A549 (cell line): Measurements from ENCODE around the gene SMIM35. TPM values are rescaled to one million over a fixed set of nuclear protein-coding genes. Genes with fewer than 3 reads are reported as not detected.

Experiments
- ATAC-seq, 2 experiments: fragments of 200-7000 bp in 1 of 2; fragments of >200 bp in 1 of 2; cut with Nextera tagmentation in 1 of 2; cut with Tn5 transposase in 1 of 2; 3 replicates each; pipeline versions ENCODE4 v1.8.0 to v1.9.1; 2018 to 2020; ENCODE audit warnings: mild to moderate bottlenecking in 1 of 2, moderate library complexity in 1 of 2
- CTCF ChIA-PET: fragments of 300-600 bp; sonication (Branson Sonifier 250); formaldehyde crosslinking; extraction: SDS; loops from one replicate; lab custom pipeline; 2021; ENCODE audit warnings: antibody characterized with exemption, inconsistent platforms; lab: Yijun Ruan, JAX
- POLR2A ChIA-PET: fragments of 350-600 bp; formaldehyde crosslinking; extraction: SDS; loops from one replicate; lab custom pipeline; 2021; ENCODE audit warnings: antibody characterized with exemption, inconsistent platforms; lab: Yijun Ruan, JAX
- DNase-seq, 2 experiments: peaks; one replicate each; pipeline versions ENCODE4 v3.0.0 to v3.0.0-alpha.2; 2011 to 2016; ENCODE audit warnings: low read depth in 1 of 2, low spot score in 1 of 2
- FAIRE-seq: peaks from 2 replicates; lab custom pipeline; 2011; peaks lifted over from hg19 to GRCh38; lab: Jason Lieb, UNC
- H3K27ac ChIP-seq, 2 experiments: fragments of >200 bp; sonication (Bioruptor Twin); formaldehyde crosslinking; 3 replicates each; pipeline ENCODE4 v1.5.1; 2016 to 2017
- H3K4me1 ChIP-seq: fragments of >200 bp; sonication (Bioruptor Twin); formaldehyde crosslinking; 3 replicates; pipeline ENCODE4 v1.6.1; 2016
- H3K4me2 ChIP-seq: fragments of >200 bp; sonication (Bioruptor Twin); formaldehyde crosslinking; 3 replicates; pipeline ENCODE4 v1.6.1; 2016
- H3K4me3 ChIP-seq: fragments of >200 bp; sonication (Bioruptor Twin); formaldehyde crosslinking; 3 replicates; pipeline ENCODE4 v1.5.1; 2016
- H3K9me3 ChIP-seq: fragments of >200 bp; sonication (Bioruptor Twin); formaldehyde crosslinking; 3 replicates; pipeline ENCODE4 v1.6.1; 2016
- BHLHE40 ChIP-seq: IDR thresholded peaks from 2 replicates; pipeline ENCODE4 v1.6.1; 2012; ENCODE audit warnings: low read depth, low read length, inconsistent platforms
- CEBPB ChIP-seq, 2 experiments: fragments of >200 bp in 1 of 2; sonication (Bioruptor Twin) in 1 of 2; formaldehyde crosslinking in 1 of 2; IDR thresholded peaks; 2 replicates each; pipeline ENCODE4 v1.6.1; 2012 to 2016
- CHD2 ChIP-seq: fragments of 150-350 bp; IDR thresholded peaks from 2 replicates; pipeline ENCODE4 v1.6.1; 2014; ENCODE audit warnings: low read length; ENCODE audit not compliant: partially characterized antibody
- CHD4 ChIP-seq: fragments of 200-600 bp; sonication (generic); IDR thresholded peaks from 2 replicates; pipeline ENCODE4 v1.6.1; 2016; ENCODE audit warnings: antibody characterized with exemption, mild to moderate bottlenecking, borderline replicate concordance
- ESRRA ChIP-seq: fragments of 150-350 bp; IDR thresholded peaks from 2 replicates; pipeline ENCODE4 v1.6.1; 2014; ENCODE audit warnings: mild to moderate bottlenecking, low read length, borderline replicate concordance
- GATA3 ChIP-seq: IDR thresholded peaks from 2 replicates; pipeline ENCODE4 v1.6.1; 2012; ENCODE audit warnings: borderline replicate concordance
- HDAC2 ChIP-seq: fragments of 200-600 bp; sonication (generic); IDR thresholded peaks from 2 replicates; pipeline ENCODE4 v1.6.1; 2016
- HEYL ChIP-seq: fragments of 250-450 bp; sonication (Bioruptor Pico); IDR thresholded peaks from 2 replicates; pipeline ENCODE4 v1.8.0; 2021; ENCODE audit warnings: mild to moderate bottlenecking, moderate library complexity
- HOXB5 ChIP-seq: fragments of 250-450 bp; sonication (Bioruptor Pico); IDR thresholded peaks from 2 replicates; pipeline ENCODE4 v1.5.0; 2020; ENCODE audit warnings: mild to moderate bottlenecking, moderate library complexity
- JUNB ChIP-seq: fragments of >200 bp; sonication (Bioruptor Twin); formaldehyde crosslinking; IDR thresholded peaks from 2 replicates; pipeline ENCODE4 v1.6.1; 2016
- KDM5A ChIP-seq: fragments of 200-600 bp; sonication (generic); IDR thresholded peaks from 2 replicates; pipeline ENCODE4 v1.6.1; 2016; ENCODE audit warnings: antibody characterized with exemption, mild to moderate bottlenecking
- MAFK ChIP-seq: fragments of 450-650 bp; IDR thresholded peaks from 2 replicates; pipeline ENCODE4 v1.6.1; 2014; ENCODE audit not compliant: partially characterized antibody
- PBX3 ChIP-seq: IDR thresholded peaks from 2 replicates; pipeline ENCODE4 v1.6.1; 2012
- PHF8 ChIP-seq: fragments of 200-600 bp; sonication (generic); IDR thresholded peaks from 2 replicates; pipeline ENCODE4 v1.6.1; 2016; ENCODE audit warnings: low read depth, mild to moderate bottlenecking, antibody characterized with exemption, moderate library complexity, borderline replicate concordance
- POLR2A ChIP-seq: IDR thresholded peaks from 2 replicates; pipeline ENCODE4 v1.6.1; 2012; ENCODE audit warnings: mild to moderate bottlenecking, low read length
- RAD21 ChIP-seq, 2 experiments: fragments of >200 bp in 1 of 2; sonication (Bioruptor Twin) in 1 of 2; formaldehyde crosslinking in 1 of 2; IDR thresholded peaks in 1 of 2; conservative IDR thresholded peaks in 1 of 2; 2 replicates in 1 of 2; 3 replicates in 1 of 2; pipeline ENCODE4 v1.6.1; 2012 to 2018; ENCODE audit warnings: inconsistent platforms in 1 of 2
- RARB ChIP-seq: fragments of 250-450 bp; sonication (Bioruptor Pico); IDR thresholded peaks from 2 replicates; pipeline ENCODE4 v1.8.0; 2021; ENCODE audit warnings: mild to moderate bottlenecking, moderate library complexity
- REST ChIP-seq: fragments of 200-600 bp; sonication (generic); IDR thresholded peaks from 2 replicates; pipeline ENCODE4 v1.6.1; 2016; ENCODE audit warnings: antibody characterized with exemption, mild to moderate bottlenecking, moderate library complexity
- RFX5 ChIP-seq: fragments of 450-650 bp; IDR thresholded peaks from 2 replicates; pipeline ENCODE4 v1.7.1; 2014; ENCODE audit warnings: antibody characterized with exemption, mild to moderate bottlenecking, moderate library complexity
- SMC3 ChIP-seq: fragments of >200 bp; sonication (Bioruptor Twin); formaldehyde crosslinking; IDR thresholded peaks from 3 replicates; pipeline ENCODE4 v1.6.1; 2018; ENCODE audit warnings: inconsistent platforms
- SREBF2 ChIP-seq: fragments of 450-650 bp; IDR thresholded peaks from 2 replicates; pipeline ENCODE4 v1.6.1; 2014; ENCODE audit warnings: mild to moderate bottlenecking, moderate library complexity
- ZFP36 ChIP-seq: fragments of 450-650 bp; IDR thresholded peaks from 2 replicates; pipeline ENCODE4 v1.6.1; 2014; ENCODE audit warnings: borderline replicate concordance; ENCODE audit not compliant: partially characterized antibody
- ZNF302 ChIP-seq: fragments of 250-450 bp; sonication (Bioruptor Pico); IDR thresholded peaks from 2 replicates; pipeline ENCODE4 v1.9.0; 2021; ENCODE audit warnings: inconsistent platforms, mild to moderate bottlenecking, moderate library complexity
- WGBS: methylation state at CpG from one replicate; pipeline ENCODE4 v1.1.6; 2017; ENCODE audit errors: missing lambda C conversion rate; 5-methylcytosine and 5-hydroxymethylcytosine counted together
- polyA plus RNA-seq, 4 experiments: library from polyadenylated mRNA; depleted of rRNA in 3 of 4; stranded (reverse); fragments of >200 nt; fragmentation: RNase III in 1 of 4; extraction: RNeasy Plus Mini Kit Qiagen cat#74134 plus additional on column Dnase treatment in 1 of 4; gene quantifications; 2 replicates in 3 of 4; 3 replicates in 1 of 4; pipeline ENCODE4 v1.2.3, GENCODE V29; 2011 to 2017

SMIM35 gene
- polyA plus RNA-seq, 2 of the 4 experiments (the other 2 are of a cell fraction) = not detected

GRCh38 chr11:118088531-118088930 is 1.8 kb upstream of the SMIM35 start:
- WGBS = 4% methylated on average over 4 of the region's 4 CpGs
- POLR2A ChIA-PET = no interaction called here
- Histone ChIP-seq H3K4me3 (no peak overlapping the region), H3K9me3 (peaks cover 14% of the 10 kb centered on the region), H3K4me2 (no peak overlapping the region), H3K4me1 (no peaks in the 10 kb centered on the region)
- FAIRE-seq (no peak), DNase-seq (no peak), ATAC-seq (no peak)
- CTCF ChIA-PET = interaction anchor here (1.3 kb wide), 2 partner anchors 9 to 35 kb away, joined by 3 to 5 read pairs; no protein-coding TSS in a partner anchor
- TF ChIP-seq PHF8 (no peak), JUNB (no peak), REST (no peak), SMC3 (no peak), HEYL (CRISPR knock-in tag) (no peak), HDAC2 (no peak), PBX3 (no peak), SREBF2 (no peak), CHD2 (no peak), MAFK (no peak), KDM5A (no peak), ZFP36 (no peak), CHD4 (no peak)
- TF ChIP-seq, all 56 proteins: peak for 0
- H3K27ac ChIP-seq = no peak overlapping the region

- no peak overlapping the region for H3K27ac ChIP-seq
- ChIA-PET CTCF (interaction anchor here (1.3 kb wide), 1 partner anchor 35 kb away, joined by 5 read pairs; no protein-coding TSS in a partner anchor), POLR2A (no interaction called here)
- H3K4me1 ChIP-seq = no peaks in the 10 kb centered on the region
- peaks cover 14% of the 10 kb centered on the region for H3K9me3 ChIP-seq
- DNase-seq (no peak), FAIRE-seq (no peak), ATAC-seq (no peak)
- 24% methylated on average over 6 of the region's 6 CpGs for WGBS
- no peak overlapping the region for H3K4me3 ChIP-seq
- TF ChIP-seq RFX5 (no peak), MAFK (no peak), CEBPB (IDR thresholded peaks at IDR 0.05) (no peak), ESRRA (no peak), RARB (no peak)
- no peak overlapping the region for H3K4me2 ChIP-seq
Measured at GRCh38 chr11:118087931-118088330, 1.2 kb upstream of the SMIM35 start.

GRCh38 chr11:118084656-118085055 is 2.1 kb downstream of the SMIM35 start:
- ChIA-PET CTCF (no interaction called here), POLR2A (no interaction called here)
- DNase-seq (no peak), FAIRE-seq (no peak), ATAC-seq (no peak)
- no peak for TF ChIP-seq JUNB
- TF ChIP-seq RAD21 (conservative IDR thresholded peaks at IDR 0.05 in 1 of 2, IDR thresholded peaks at IDR 0.05 in 1 of 2) = no peak
- no peak for TF ChIP-seq BHLHE40
- no peak for TF ChIP-seq REST
- TF ChIP-seq HOXB5 (CRISPR knock-in tag) = no peak
- TF ChIP-seq ZNF302 = no peak
- no peak for TF ChIP-seq GATA3
- no peak for TF ChIP-seq POLR2A
- H3K4me3 ChIP-seq = no peak overlapping the region
- H3K4me2 ChIP-seq = no peak overlapping the region
- H3K27ac ChIP-seq = no peak overlapping the region
- H3K9me3 ChIP-seq = peaks cover 14% of the 10 kb centered on the region; the same call in 2 of the 3 replicates
- no peaks in the 10 kb centered on the region for H3K4me1 ChIP-seq
